HG02798 (cell line): ENCODE results near the gene HIF3A.
"Not testable (repeated sequence)": the region's sequence is repeated elsewhere in the genome, so short reads cannot be mapped to it uniquely, and the experiment has no call there.

Experiments used
- ATAC-seq: cut with Tn5 transposase; IDR thresholded peaks from one replicate; pipeline ENCODE4 v1.9.1; 2021; ENCODE audit warnings: mild to moderate bottlenecking; ENCODE audit not compliant: unreplicated experiment, poor library complexity

HIF3A gene

DNA sequence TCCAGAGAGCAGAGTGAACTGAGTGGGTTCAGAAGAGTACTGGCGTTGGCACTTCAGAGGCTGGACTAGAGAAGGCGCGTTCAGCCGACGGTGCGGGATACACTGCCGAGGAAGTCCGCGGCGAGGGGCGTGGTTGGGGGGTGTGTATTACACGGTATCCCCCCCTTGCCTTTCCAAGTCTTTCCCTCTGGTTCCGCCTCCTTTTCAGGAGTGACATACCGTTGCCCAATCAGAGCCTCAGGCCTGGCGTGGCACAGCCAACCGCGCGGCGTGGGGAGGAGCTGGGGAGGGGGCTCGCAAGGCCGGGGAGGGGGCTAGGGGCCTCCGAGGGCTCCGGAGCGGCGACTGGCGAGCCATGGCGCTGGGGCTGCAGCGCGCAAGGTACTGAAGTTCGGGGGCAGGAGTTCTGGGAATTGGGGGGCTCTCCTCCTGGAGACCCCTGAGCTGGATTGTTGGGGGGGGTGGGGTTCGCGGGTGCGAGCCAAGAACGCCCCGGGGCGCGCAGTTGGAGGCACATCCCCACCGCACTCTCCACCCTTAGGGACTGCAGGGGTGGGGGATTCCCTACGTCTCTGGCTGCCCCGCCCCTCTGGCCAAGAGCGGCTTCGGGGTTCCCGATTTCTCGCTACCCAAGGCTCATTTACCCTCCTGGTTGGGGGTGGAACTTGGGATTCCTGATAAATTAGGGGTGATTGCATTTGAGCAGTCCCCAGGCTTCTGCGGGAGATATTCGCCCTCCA lies at the start of gene HIF3A:
Gene HIF3A, plus strand, starts transcription at position 321 of the 740 bp plus-strand sequence. Its CDS starts 35 bp downstream, at position 356.
- no peak for ATAC-seq

DNA sequence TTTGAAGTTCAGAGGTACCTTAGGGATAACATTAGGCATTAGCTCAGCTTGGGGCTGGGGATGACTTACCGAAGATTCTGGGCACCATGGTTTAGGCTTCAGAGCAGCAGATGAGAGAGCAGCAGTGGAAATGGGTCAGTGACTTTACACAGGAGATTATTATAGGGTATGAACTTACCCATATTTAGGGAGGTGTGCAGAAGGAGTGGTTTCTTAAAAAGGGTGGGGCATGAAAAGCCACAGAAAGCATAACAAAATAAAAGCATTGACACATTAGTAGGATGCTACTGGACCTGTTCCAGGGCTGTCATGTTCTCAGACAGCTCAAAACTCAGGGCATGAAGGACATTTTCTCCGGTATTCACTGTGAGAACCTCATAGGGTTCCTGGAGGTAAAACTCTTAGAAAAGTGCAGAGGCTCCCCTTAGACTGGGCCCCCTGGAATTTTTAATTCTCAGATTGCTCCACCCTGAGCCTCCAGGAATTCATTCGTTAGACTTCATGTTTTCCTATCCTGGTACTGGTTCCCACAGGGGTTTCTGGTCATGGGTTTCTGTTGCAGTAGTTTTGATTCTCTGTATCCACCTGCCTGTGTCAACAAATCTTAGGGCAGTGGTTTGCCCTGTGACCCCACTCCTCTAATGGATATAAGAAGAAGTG lies 46.6 kb upstream of the HIF3A start:
- ATAC-seq, result no peak

DNA sequence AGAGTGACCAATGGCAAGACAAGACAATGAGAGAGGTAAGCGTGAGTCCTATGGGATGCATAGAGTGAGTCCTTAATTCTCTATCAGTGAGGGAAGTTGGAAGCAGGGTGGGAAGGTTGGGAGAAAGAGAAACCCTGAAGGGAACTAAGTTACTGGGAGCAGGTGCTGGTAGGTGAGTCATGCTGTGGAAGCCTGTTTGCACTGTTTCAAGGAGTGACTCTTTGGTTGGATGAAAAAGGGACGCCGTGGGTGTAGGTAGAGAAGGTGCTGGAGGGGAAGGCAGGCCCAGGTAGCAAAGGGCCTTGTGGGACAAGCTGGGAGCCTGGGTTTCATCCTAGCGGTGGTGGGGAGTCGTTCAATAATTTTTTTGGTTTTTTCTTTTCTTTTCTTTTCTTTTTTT lies 45.4 kb upstream of the HIF3A start:
- no peak for ATAC-seq

DNA sequence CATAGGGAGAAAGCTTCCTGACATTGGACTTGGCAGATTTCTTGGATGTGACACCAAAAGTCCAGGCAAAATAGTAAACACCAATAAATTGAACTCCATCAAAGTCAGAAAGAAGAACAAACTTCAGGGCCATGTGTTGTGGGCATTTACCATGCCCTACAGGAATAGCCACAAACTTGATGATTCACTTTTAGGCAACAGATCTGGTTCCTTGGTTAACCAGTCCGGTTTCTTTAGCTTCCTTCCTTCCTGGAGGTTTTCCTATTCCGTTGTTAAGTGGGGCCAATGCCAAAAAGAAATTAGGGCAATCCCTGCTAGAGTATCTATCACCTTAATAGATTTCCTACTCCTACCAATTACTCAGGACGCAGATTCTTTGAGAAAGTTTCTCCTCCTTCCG lies 42.1 kb upstream of the HIF3A start:
- ATAC-seq, result no peak

DNA sequence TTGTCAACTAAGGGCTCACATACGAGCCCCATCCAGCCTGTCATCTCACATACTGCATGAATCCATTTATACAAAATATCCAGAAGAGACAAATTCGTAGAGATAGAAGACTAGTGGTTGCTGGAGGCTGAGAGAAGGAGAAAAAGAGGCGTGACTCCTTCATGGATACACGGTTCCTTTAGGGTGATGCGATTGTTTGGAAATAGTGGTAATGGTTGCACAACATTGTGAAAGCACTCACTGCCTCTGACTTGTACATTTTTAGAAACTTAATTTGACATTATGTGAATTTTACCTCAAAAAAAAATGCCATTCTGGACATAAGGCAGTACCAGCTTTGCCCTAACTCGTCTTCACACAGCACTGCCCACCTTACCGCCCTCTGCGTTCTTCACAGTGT lies 40.0 kb upstream of the HIF3A start:
- no peak for ATAC-seq

DNA sequence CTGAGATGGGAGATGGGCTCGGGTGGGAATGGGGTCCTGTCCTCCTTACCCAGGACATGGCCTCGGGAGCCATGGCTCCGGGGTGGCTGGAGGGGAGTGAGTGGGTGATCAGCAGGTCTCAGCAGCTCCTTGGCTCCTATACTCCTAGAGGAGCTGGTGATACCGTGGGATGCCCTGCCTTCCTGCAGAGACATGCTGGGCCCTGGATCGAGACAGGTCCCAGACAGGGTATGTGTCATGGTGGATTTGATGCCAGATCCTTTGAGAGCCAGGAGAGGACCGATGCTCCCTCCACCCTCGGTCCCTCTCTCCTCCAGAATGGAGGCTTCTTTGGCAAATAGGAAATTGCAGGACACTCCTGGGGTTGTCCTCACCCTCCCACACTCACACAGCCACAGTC lies 35.3 kb upstream of the HIF3A start:
- ATAC-seq, result not testable (repeated sequence)

DNA sequence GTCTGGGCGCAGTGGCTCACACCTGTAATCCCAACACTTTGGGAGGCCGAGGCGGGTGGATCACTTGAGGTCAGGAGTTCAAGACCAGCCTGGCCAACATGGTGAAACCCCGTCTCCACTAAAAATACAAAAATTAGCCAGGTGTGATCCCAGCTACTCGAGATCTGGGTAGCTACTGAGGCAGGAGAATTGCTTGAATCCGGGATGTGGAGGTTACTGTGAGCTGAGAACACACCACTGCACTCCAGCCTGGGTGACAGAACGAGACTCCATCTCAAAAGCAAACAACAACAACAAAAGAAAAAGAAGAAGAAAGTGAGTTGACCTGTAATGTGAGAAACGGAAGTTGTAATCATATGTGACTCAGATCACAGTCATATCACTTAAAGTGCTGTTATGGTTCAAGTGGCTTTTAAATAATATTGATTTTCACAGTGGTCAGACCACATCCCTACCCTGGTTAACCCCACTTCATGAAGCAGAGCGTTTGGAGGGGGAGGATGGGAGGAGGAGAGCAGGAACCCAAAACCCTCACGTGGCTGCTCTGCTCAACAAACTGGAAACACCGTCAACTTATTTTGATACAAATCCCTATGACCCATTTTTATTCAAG lies 34.1 kb upstream of the HIF3A start:
- ATAC-seq, result not testable (repeated sequence)

DNA sequence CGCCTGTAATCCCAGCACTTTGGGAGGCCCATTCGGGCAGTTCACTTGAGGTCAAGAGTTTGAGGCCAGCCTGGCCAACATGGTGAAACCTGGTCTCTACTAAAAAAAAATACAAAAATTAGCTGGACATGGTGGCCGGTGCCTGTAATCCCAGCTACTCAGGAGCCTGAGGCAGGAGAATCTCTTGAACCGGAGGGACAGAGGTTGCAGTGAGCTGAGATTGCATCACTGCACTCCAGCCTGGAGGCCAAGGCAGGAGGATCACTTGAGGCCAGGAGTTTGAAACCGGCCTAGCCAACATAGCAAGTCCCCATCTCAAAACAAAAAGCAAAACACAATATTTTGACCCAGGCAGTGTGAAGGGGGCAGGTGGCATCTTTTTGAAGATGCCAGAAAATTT lies 32.0 kb upstream of the HIF3A start:
- ATAC-seq, result not testable (repeated sequence)

DNA sequence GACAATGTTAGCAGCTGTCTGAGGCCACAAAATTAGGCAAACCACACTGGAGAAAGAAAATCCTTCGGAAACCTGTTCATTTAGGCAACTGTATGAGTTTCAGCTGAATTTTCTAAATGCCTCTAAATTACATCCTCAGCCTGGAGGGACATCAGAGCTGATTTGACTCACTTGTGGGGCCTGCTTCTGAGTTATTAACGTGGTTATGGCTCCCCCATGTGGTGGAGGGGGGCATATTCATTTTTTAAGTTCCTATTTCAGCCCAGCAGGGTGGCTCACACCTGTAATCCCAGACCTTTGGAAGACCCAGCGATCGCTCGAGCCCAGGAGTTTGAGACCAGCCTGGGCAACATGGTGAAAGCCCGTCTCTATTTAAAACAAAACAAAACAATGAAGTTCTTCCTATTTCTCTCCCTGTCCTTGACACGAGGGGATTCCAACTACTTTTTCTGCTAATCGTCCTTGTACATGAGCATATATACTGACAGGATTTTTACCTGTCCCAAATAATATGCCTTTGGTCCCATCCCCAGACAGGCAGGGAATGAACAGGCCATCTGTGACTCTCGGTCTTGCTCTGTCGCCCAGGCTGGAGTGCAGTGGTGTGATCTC lies 31.5 kb upstream of the HIF3A start:
- peak; percentile 57 for ATAC-seq

DNA sequence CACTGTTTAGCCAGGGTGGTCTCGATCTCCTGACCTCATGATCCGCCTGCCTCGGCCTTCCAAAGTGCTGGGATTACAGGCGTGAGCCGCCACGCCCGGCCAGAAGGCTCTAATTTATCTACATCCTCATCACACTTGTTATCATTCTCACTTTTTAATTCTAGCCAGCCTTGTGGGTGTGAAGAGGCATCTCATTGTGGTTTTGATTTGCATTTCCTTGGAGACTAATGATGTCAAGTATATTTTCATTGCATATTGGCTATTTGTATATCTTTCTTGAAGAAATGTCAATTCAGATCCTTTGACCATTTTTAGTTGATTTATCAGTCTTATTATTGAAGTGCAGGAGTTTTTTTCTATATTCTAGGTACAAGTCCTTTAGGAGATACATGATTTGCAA lies 27.7 kb upstream of the HIF3A start:
- no peak for ATAC-seq

DNA sequence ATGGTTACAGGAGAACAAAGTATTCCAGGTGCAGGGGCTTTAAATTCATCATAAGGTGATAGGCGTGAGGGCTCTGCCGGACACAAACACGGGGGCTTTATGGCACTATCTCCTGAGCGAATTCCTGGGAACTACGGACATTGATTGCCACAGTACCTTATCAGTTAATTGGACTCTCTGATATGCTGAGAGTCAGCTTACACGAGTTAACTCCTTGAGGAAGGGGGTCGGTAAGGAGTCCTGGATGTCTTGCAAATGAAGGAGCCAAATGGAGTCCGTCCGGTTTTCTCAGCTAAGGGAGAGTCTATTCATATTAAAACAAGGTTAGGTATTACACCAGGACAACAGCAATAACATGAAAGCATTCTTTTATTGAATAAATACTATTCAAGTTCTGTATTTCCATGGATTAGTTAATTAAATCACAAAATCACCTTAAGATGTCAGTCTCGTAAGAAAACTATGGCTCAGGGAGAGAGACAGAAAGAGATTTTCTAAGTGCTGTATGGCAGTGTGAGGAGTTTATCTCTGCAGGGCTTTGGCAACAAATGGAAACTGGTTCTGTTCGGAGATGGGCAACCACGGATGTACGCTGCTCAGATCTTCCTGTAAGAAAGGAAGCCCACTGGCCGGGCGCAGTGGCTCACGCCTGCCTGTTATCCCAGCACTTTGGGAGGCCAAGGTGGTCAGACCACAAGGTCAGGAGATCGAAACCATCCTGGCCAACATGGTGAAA lies 26.2 kb upstream of the HIF3A start:
- no peak for ATAC-seq

DNA sequence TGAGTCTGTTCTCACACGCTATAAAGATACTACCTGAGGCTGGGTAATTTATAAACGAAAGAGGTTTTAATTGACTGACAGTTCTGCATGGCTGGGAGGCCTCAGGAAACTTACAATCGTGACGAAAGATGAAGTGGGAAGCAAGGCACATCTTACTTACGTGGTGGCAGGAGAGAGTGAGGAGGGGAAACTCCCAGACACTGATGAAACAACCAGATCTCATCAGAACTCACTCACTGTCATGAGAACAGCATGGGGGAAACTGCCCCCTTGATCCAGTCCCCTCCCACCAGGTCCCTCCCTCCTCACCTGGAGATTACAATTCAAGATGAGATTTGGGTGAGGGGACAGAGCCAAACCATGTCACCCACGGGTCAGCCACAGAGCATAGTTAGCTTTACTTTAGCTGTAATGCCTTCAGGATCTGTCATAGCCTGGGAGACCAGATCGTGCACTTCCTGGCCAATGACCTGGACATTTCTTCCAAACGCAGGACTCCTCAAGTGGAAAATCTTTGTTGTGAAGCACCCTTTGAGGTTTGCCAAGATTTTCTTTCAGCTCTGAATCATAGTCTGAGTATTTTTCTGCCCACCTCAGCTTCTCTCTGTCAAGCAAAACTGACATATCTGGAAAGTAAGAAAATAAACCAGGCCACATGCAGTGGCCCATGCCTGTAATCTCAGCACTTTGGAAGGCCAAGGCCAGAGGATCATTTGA lies 25.2 kb upstream of the HIF3A start:
- ATAC-seq, result no peak

DNA sequence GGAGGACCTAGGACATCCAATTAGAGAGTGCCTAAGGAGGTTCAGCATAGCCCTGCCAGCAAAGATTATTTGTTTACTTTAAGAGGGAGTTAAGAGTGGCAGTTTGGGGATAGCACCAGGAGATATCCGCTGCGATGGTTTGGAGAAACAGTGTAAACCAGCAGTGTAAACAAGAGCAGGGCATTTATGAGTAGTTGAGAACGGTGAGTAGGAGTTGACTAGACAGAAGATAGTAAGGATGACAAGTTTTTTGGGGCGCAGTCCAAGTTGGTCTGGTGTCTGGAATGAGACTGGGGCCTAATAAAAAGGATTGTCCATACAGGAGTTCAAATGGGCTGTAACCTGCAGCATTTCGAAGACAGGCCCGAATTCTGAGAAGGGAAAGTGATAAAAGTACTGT lies 22.9 kb upstream of the HIF3A start:
- not testable (repeated sequence) for ATAC-seq

DNA sequence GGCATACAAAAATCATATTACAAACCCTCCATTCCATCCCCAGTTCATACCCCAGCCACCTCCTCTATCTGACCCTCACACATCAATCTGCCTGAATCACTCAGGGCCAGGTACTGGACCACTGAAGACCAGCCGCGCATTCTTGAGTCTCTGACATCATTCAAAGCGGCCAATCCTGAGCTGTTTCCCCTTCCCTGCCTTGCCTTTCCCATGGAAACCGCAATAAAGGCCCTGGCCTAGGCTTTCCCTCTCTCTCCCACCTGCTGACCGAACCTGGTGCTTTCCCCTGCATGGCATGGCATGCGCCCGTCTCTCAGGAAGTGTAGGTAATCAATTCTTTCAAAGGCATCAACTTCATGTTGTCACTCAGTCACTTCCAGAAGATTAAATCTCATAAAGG lies 17.7 kb upstream of the HIF3A start:
- ATAC-seq, result no peak

DNA sequence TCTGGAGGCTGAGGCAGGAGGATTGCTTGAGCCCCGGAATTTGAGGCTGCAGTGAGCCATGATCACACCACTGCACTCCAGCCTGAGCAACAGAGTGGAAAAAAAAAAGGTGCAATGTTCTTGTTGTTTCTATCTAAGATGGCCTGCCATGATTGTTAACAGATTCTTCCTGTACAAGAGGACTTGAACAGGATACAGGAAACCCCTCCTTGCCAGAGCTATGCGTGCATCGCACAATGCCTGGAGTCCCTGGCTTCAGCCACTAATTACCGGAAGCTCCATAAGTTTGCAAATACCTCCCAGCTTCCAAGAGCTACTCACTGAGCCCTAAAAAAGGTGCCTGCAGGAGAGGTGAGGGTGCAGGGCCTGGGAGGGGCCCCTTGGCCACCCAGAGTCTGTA lies 13.1 kb upstream of the HIF3A start:
- no peak for ATAC-seq

DNA sequence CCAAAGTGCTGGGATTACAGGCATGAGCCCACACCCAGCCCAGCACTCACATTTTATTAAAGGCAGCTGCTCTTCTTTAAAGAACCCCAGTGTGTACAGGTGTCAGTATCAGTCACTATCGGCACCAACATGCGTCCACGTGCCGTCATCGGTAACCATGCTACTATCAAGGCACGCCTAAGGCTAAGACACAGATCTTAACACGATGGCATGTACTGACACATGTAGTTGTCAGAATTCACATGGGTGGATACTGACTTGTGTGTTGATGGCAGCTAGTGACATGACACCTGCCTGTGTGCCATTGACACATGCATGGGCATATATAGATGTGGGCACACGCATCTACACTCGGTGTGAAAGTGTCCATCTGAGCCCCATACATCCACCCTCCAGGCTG lies 12.2 kb upstream of the HIF3A start:
- ATAC-seq, result no peak

DNA sequence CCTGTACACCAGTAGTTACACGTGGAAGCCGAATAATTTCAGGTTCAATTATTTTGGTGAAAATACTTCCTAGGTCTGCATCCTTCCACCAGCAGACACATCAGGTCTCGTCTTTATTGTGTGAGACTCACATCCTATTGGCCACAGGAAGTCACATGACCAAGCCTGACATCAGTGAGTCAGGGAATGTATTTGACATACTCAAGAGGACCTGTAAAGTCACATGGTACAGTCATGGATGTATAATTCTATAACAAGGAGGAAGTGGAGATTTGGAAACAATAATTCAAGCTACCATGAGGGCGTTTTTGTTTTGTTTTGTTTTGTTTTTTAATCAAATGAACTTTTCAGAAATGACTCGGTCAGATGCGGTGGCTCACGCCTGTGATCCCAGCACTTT lies 9.3 kb upstream of the HIF3A start:
- ATAC-seq, result no peak

DNA sequence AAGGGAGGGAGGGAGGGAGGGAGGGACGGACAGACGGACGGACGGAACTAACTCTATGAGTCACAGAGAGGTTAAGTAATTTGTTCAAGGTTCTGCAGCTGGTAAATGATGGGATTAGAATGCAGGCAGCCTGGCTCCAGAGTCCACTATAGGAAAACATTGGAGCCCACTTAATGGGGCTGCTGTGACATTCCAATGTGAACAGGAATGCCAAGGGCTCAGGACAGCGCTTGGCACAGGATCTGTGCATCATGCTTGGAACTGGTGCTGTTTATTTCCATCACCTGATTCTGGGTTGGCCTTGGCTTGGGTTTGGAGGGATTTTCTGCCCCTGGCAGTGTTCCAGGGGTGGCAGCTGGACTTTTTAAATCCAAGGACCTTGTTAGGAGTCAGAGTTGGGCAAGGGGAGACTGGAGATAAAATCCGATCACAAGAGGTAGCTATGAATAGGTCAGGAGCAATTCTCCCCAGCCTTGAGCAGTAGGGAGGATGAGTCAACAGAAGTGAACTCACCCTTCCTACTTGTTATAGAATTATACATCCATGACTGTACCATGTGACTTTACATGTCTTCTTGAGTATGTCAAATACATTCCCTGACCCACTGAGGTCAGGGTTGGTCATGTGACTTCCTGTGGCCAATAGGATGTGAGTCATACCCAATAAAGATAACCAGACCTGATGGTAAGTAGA lies 7.8 kb upstream of the HIF3A start:
- no peak for ATAC-seq
